Vagina (tissue), 2 donors: ENCODE results near the gene ESAM. TPM values are rescaled to one million over a fixed set of nuclear protein-coding genes. Genes with fewer than 3 reads are reported as not detected.

Experiments used
- DNase-seq, 2 donors: peaks; one replicate each; pipeline ENCODE4 v3.0.0-alpha.2; 2017; ENCODE audit errors: extremely low spot score in 2 of 2
- H3K27ac ChIP-seq: fragments of 200-600 bp; sonication (generic); one replicate; pipeline ENCODE4 v1.5.1; 2019
- H3K27me3 ChIP-seq: fragments of 200-600 bp; sonication (generic); one replicate; pipeline ENCODE4 v1.5.1; 2019
- H3K36me3 ChIP-seq, 2 donors: fragments of 200-600 bp; sonication (generic); one replicate each; pipeline ENCODE4 v1.5.1; 2017 to 2019
- H3K4me1 ChIP-seq: fragments of 200-600 bp; sonication (generic); one replicate; pipeline ENCODE4 v1.5.1; 2019
- H3K4me3 ChIP-seq, 2 donors: fragments of 200-600 bp; sonication (generic); 1 replicate in 1 of 2; 2 replicates in 1 of 2; pipeline ENCODE4 v1.5.1; 2016 to 2019
- H3K9me3 ChIP-seq: fragments of 200-600 bp; sonication (generic); one replicate; pipeline ENCODE4 v1.5.1; 2019
- CTCF ChIP-seq, 3 experiments: fragments of 450-650 bp in 2 of 3; fragments of 200-600 bp in 1 of 3; sonication (generic) in 1 of 3; IDR thresholded peaks; one replicate each; pipeline ENCODE4 v1.5.1; 2017 to 2019; ENCODE audit warnings: antibody characterized with exemption in 3 of 3, mild to moderate bottlenecking in 2 of 3, moderate library complexity in 2 of 3
- POLR2A ChIP-seq, 2 donors: fragments of 450-650 bp; IDR thresholded peaks; one replicate each; pipeline ENCODE4 v1.6.1; 2017; ENCODE audit warnings: antibody characterized with exemption in 2 of 2, mild to moderate bottlenecking in 2 of 2, moderate library complexity in 2 of 2
- POLR2AphosphoS5 ChIP-seq, 2 donors: sonication (generic); formaldehyde crosslinking; IDR thresholded peaks; one replicate each; pipeline ENCODE4 v1.9.0; 2017; ENCODE audit warnings: antibody characterized with exemption in 2 of 2, mild to moderate bottlenecking in 2 of 2, low read depth in 1 of 2; ENCODE audit not compliant: insufficient read depth in 1 of 2
- intact Hi-C: fragments of 100-400 bp; cut with DNase I; formaldehyde crosslinking; loops from one replicate; pipeline ENCODE4 v1.15.1; 2023
- total RNA-seq: library from RNA; depleted of rRNA; stranded (reverse); fragments of >200 nt; gene quantifications from one replicate; pipeline ENCODE4 v1.2.3, GENCODE V29; 2016

Gene ESAM
- total RNA-seq, 1 donor from 2014 or later = 34.9 TPM

DNA sequence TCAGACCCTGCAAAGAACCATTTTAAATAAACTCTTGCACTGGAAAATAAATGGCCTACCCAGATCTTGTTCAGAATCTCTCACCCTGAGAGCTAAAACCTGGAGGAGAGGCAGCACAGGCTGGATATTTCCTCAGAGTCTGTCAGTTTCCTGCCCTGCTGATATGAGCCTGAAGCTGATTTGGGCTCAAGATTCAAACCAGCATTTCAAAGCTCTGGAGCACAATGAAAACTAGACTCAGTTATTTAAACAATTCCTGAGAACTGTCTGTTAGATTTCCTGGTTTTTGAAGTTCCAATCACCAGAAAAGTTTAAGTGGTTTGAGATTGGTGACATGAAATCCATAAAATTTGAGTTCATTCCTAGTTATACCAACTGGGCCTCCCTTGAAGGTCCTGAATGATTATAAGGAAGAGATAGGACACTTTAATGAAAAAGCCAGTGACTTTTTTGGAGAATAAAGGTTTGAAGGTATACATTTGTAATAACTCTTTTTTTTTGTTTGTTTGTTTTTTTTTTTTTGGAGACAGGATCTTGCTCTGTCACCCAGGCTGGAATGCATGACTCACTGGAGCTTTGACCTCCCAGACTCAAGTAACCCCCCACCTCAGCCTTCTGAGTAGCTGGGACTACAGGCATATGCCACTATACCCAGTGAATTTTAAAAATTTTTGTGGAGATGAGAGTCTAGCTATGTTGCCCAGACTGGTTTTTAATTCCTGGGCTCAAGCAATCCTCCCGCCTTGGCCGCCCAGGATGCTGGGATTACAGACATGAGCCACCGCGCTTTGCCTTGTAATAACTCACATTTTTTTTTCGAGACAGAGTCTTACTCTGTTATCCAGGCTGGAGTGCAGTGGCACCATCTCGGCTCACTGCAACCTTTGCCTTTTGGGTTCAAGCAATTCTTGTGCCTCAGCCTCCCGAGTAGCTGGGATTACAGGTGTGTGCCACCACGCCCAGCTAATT, 8.0 kb upstream of the ESAM start:
- peaks cover 0 to 17% of the 10 kb centered on the region in 2 donors for H3K36me3 ChIP-seq
- intact Hi-C loops = no loop called here

DNA sequence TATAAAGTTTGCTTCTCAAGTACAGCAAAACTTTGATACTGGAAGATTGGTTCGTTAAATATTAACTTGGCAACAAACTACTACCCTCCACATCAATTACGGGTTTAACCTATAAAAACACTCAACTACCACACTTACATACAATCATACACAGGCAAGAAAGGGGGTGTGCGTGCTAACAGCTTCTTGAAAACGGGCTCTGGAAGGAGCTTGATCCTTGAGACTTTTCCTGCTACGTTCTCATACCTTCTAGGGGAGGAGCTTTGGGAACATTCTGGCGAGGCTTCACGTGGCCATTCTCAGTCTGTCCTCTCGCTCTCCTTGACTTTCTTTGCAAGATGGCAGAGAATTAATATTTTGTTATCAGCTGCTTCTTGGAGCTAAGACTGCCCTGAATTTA, 6.8 kb upstream of the ESAM start:
- TF ChIP-seq POLR2A (IDR thresholded peaks at IDR 0.05) (no peak), POLR2AphosphoS5 (IDR thresholded peaks at IDR 0.05; ENCODE audit: insufficient read depth in 1 of 2, low read depth in 1 of 2) (no peak), CTCF (IDR thresholded peaks at IDR 0.05) (no peak)
- intact Hi-C loops = no loop called here
- H3K4me1 ChIP-seq = no peaks in the 10 kb centered on the region
- H3K9me3 ChIP-seq = no peaks in the 10 kb centered on the region
- no peak for DNase-seq
- no peak overlapping the region for H3K27ac ChIP-seq
- no peaks in the 10 kb centered on the region for H3K27me3 ChIP-seq
- H3K4me3 ChIP-seq = no peak overlapping the region
- peaks cover 0 to 20% of the 10 kb centered on the region in 2 donors for H3K36me3 ChIP-seq

More for the DNA sequence above, 8.0 kb upstream of the ESAM start:
- TF ChIP-seq POLR2A (IDR thresholded peaks at IDR 0.05) = no peak
- no peak for TF ChIP-seq POLR2AphosphoS5 (IDR thresholded peaks at IDR 0.05; ENCODE audit: insufficient read depth in 1 of 2, low read depth in 1 of 2)
- TF ChIP-seq CTCF (IDR thresholded peaks at IDR 0.05) = no peak
- Histone ChIP-seq H3K4me1 (no peaks in the 10 kb centered on the region), H3K4me3 (no peak overlapping the region), H3K27ac (no peak overlapping the region), H3K27me3 (no peaks in the 10 kb centered on the region), H3K9me3 (no peaks in the 10 kb centered on the region)
- DNase-seq = no peak

DNA sequence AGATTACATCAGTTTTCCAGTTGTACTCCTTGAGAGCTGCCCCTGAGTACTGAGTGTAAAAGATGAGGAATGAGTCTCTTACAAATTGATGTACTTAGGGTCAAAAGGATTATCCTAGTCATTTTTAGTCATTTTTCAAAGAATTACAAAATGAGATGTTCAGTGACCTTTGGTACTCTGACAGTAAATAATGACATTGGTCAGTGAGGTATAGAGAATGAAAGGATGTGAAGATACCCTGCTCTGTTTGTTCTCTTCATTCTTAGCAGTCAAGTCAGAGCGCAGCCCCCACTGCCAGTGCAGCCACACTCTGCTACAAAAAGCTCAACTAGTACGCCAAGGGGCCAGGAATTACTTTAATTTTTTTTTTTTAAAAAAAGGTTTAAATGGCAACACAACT, 4.1 kb upstream of the ESAM start:
- Histone ChIP-seq H3K4me3 (no peak overlapping the region), H3K9me3 (no peaks in the 10 kb centered on the region), H3K27ac (no peak overlapping the region), H3K36me3 (peaks cover 0 to 10% of the 10 kb centered on the region in 2 donors), H3K4me1 (peaks cover 17% of the 10 kb centered on the region), H3K27me3 (no peaks in the 10 kb centered on the region)
- intact Hi-C loops = no loop called here
- no peak for TF ChIP-seq POLR2AphosphoS5 (IDR thresholded peaks at IDR 0.05; ENCODE audit: insufficient read depth in 1 of 2, low read depth in 1 of 2)
- TF ChIP-seq CTCF (IDR thresholded peaks at IDR 0.05) = no peak
- no peak for TF ChIP-seq POLR2A (IDR thresholded peaks at IDR 0.05)
- DNase-seq = no peak

GRCh38 chr11:124763156-124763947, 1.3 kb upstream of the ESAM start:
- no peaks in the 10 kb centered on the region for H3K9me3 ChIP-seq
- H3K4me3 ChIP-seq = peak overlapping the region; percentile 50 to 53
- DNase-seq = no peak
- TF ChIP-seq POLR2AphosphoS5 (IDR thresholded peaks at IDR 0.05; ENCODE audit: insufficient read depth in 1 of 2, low read depth in 1 of 2) = peak in 1 of 2 donors; percentile 30
- peak; percentile 27 to 56 (median 49) for TF ChIP-seq CTCF (IDR thresholded peaks at IDR 0.05)
- no peak for TF ChIP-seq POLR2A (IDR thresholded peaks at IDR 0.05)
- peaks cover 0 to 10% of the 10 kb centered on the region in 2 donors for H3K36me3 ChIP-seq
- H3K27me3 ChIP-seq = peaks cover 6% of the 10 kb centered on the region
- intact Hi-C loops = no loop called here
- H3K27ac ChIP-seq = peak overlapping the region; percentile 74
- peaks cover 37% of the 10 kb centered on the region for H3K4me1 ChIP-seq
